ENCODE results near the gene PTPRR.

PTPRR gene

GRCh38 chr12:70908978-70909377 lies 11.6 kb downstream of the PTPRR start:
- DNase-seq, result no peak

DNA sequence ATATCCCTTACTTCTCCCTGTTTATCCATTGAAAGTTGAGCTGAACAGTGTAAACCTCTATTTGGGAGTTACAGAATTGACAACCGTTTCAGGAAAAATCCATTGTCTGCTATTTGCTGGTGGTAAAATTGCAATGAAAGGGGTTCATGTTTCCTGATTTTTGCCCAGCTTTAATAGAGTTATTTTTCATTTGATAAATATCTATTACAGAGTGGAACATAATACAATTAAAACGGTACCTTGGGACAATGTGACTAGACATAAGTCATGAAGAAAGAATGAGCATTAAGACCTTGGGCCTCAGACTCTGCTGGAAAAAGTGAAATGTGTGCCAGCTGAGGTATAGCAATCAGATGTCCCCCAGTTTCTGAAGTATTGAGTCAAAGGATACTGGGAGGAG lies 13.1 kb downstream of the PTPRR start:
- DNase-seq, result no peak

DNA sequence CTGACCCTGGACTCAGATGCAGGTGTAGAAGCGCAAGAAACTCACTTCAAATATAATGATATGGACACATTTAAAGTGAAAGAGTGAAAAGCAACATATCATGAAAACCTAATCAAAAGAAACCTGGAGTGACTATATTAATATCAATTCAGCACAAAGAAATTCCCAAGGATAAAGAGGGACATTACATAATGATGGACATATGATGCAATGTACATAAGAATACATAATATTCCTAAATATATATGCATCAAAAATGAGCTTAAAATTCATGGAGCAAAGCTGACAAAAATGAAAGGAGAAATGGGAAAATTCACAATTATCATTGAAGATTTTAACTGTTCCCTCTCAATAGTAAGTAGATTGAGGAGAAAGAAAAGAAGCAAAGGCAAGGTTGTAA lies 24.6 kb downstream of the PTPRR start:
- DNase-seq, result no peak

- no peak for DNase-seq
Observed at GRCh38 chr12:70892593-70892992, 27.9 kb downstream of the PTPRR start.

DNA sequence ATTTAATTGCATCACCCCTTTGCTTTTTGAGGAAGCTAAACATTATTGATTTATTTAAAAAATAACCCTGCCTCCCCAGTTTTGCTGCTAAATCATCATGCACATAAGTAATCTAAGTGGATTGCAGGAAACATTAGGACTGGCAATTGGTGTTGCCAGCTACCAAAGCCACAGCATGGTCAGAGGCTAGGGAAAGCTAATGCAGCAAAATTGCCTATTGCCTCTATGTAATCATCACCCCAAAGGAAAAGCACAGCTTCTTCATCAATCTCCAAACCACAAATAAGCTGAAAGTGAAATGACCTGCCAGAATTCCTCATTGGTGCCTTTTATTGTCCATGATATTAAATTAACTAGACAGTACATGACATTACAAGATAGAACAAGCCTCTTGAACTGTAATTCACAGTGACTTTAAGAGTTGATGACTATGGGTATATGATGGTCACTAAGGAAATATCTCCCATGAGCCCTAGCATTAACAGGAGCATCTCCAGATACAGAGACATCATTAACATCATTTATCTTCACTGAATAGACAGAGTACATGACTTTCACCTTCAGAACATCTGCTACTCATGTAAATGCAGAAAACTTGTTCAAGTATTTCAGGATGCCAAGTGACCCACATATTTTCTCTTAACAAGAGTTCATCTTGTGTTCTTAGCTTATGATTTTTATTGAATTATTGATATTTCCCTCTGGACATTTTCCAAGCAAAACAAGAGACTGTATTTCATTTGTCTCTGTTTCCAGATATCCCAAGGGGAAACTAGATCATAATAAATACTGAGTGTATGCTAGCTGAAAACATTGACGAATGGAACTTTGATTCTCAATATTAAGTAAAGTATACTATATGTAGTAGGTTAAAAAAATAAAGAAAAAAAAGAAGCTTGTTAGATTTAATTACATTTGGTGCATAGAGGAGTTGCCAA lies 29.4 kb downstream of the PTPRR start:
- no peak for DNase-seq

- no peak for DNase-seq
Observed at GRCh38 chr12:70885956-70886355, 34.6 kb downstream of the PTPRR start.

DNA sequence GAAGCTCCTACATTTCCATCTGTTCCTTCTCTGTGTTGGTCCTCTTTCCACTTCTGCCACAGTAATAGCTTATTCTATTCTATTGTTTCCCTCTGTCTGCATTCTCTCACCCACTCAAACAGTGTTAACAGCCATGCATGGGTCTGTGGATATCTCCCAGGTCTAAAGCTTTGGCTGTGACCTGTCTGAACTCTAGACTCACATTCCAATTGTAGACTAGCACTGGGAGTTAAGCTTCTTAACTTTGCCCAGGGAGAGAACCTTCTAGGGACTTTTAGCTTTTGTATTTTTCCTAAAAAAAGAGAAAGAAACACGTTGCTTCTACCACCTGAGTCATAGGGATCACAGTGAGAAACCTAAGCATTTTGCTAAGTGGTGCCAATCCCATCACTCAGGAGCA lies 36.7 kb downstream of the PTPRR start:
- DNase-seq, result no peak

DNA sequence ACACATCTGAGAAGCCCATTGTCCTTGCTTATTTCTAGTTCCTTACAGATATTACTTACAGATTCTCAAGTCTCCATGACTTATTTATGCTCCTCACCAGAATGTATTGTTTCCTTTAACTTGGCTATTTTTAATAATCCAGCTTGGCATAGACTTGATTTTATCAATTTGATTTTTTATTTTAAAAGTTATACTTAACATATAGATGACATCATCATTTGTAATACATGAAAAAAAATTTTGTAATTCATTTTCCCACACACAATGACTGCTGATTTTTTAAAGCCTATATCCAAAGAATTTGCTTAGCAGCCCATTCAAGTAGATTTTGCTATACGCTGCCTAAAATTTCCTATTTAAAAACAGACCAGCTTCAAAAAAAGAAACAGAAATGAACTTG lies 39.8 kb downstream of the PTPRR start:
- no peak for DNase-seq

GRCh38 chr12:70876952-70877351 lies 43.6 kb downstream of the PTPRR start:
- peak; percentile 25 for DNase-seq

- DNase-seq, result no peak
Observed at GRCh38 chr12:70875628-70876027, 44.9 kb downstream of the PTPRR start.

GRCh38 chr12:70854881-70855568 lies 65.5 kb downstream of the PTPRR start:
- DNase-seq, result no peak

GRCh38 chr12:70854138-70854537 lies 66.4 kb downstream of the PTPRR start:
- no peak for DNase-seq

GRCh38 chr12:70853326-70853725 lies 67.2 kb downstream of the PTPRR start:
- peak; percentile 48 for DNase-seq

DNA sequence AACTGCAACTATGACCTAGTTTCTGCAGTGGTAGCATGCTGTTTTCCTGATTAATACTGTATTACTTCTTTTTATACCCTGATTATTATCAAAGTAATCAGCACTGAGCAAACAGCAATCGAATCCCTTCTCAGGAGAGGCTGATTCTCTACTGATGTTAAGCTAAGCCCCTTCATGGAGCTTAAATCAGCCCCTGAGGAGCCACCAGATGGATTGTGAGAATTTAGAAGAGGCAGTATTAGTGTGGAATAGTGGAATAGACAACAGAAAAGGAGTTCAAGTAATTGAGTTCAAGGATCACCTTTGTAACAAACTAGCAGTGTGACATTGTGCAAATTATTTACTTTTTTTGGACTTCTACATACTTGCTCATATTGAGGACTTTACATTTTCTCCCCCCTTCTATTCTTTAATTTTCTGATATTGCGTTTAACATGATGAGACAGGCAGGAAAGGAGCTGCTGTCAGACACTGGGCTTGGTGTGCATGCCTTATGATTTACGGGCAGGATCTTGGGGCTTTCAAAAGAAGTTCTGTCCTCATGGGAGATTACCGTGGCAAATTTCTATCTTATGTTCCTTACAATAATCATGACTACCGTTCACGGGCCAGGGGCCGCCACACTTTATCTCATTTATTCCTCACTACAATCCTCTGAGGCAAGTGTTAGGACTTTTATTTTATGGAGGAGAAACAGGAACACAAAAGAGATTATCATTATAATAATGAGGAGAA lies 68.0 kb downstream of the PTPRR start:
- DNase-seq, result no peak

- DNase-seq, result peak; percentile 33
Observed at GRCh38 chr12:70849265-70849960, 71.1 kb downstream of the PTPRR start.

DNA sequence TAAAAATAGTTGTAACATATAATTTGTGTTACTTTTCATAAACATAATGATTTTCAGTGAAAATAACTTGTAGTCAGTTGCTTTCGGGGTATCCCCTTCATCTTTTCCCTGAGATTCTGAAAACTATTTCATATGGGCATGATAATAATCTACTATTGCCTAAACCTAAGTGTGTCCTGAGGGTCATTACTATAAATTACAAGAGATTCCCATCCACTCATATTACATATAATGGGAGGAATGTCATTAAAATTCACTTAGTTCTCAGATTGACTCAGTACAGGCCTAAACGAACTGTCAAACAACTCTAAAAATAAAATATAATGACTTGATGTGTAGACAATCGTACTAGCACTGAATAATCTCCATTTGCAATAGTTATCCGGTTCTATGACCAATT lies 72.7 kb downstream of the PTPRR start:
- no peak for DNase-seq

DNA sequence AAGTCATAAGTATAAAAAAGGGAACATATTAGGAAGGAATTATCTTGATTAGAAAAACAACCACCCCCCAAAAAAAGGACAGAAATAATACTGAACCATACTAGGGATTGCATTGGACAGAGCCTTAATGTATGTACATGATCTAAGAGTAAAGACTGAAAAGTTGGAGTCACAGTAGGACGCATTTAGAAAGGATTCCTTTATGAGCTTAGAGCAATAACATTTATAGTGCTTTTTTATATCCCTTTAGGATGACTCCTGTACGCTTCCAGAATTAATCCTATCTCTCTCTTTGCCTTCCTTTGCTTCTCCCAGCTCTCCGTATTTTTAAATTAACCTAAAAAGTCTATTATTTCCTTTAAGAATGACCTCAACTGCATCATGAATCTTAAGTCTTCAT lies 75.3 kb downstream of the PTPRR start:
- DNase-seq, result no peak

DNA sequence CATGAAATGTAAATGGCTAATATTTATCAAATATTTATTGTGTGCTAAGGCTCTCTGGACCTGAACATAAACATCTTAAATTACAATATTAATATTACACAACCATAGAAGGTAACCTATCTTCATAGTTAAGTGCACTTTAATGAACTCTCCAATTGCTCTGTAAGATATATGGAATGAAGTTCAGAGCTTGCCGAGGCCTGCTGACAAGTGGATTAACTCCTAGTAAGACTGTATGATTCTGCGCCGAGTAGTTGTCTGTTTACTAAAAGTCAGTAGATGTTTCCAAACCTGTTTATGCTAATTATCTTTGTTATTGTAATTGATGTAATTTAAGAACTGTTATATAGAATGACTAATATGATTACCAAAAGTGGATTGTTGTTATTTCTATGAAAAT lies 77.2 kb downstream of the PTPRR start:
- DNase-seq, result no peak

DNA sequence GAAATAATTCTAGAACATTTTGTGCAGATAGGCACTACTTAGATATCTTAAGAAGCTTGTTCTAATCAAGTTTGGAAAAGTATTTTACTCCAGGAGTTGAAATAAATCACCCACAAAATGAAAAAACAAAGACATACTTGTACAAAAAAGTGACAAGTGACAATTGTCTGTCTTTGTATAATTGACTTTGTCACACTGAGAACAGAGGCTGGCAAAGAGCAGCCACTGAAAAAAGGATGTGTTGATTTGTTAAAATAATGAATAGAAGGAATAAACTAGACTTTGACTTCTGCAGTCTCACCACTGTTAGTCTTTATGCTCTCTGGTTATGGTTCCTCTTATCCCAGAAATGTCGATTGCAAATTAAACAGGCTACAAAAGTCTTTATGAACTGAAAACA lies 77.6 kb downstream of the PTPRR start:
- no peak for DNase-seq

DNA sequence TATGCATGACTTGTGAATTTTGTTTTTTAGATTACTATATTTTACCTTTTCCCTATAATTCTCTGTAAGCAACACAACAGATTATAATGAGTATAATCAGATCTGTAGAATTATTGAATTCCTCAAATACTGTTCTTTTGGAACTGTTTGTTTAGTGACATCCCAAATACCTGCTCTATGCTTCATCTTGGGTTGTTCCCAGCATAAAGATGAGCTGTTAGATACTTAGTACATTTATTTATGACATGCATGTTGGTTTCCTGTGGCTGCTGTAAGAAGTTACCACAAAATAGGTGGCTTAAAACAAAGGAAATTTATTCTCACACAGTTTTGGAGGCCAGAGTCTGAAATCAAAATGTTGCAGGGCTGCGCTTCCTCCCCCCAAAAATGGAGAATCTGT lies 78.4 kb downstream of the PTPRR start:
- peak; percentile 3 for DNase-seq

GRCh38 chr12:70840656-70841350 lies 79.7 kb downstream of the PTPRR start:
- peak; percentile 10 for DNase-seq

- no peak for DNase-seq
Observed at GRCh38 chr12:70839544-70839943, 81.0 kb downstream of the PTPRR start.
